HepG2 (cell line): ENCODE data around the gene SERINC5. TPM values are rescaled to one million over a fixed set of nuclear protein-coding genes. Genes with fewer than 3 reads are reported as not detected.

Source experiments
- ATAC-seq: fragments of 200-7000 bp; cut with Tn5 transposase; 3 replicates; pipeline ENCODE4 v1.9.1; 2020; ENCODE audit warnings: mild to moderate bottlenecking, moderate library complexity
- BruUV-seq: library from RNA; stranded (reverse); fragments of 400-500 nt; replicated peaks from 2 replicates; lab custom pipeline; 2021; lab: Mats Ljungman, UMichigan
- CTCF ChIA-PET: fragments of 300-600 bp; formaldehyde crosslinking; extraction: SDS; loops from one replicate; lab custom pipeline; 2021; ENCODE audit warnings: low total read pairs, inconsistent platforms, low intra/inter-chr PET ratio; lab: Yijun Ruan, JAX
- POLR2A ChIA-PET: fragments of 350-600 bp; sonication (Branson Sonifier 250); formaldehyde crosslinking; loops from one replicate; lab custom pipeline; 2020; ENCODE audit warnings: antibody characterized with exemption, inconsistent platforms; lab: Yijun Ruan, JAX
- DNase-seq: peaks from one replicate; pipeline ENCODE4 v3.0.0-alpha.2; 2015; ENCODE audit warnings: low spot score
- FAIRE-seq: peaks from 3 replicates; lab custom pipeline; 2011; peaks lifted over from hg19 to GRCh38; lab: Jason Lieb, UNC
- H2AFZ ChIP-seq: one replicate; pipeline ENCODE4 v1.6.1; 2011; ENCODE audit warnings: low read length, inconsistent platforms
- H3K27ac ChIP-seq: fragments of 300-600 bp; 3 replicates; pipeline ENCODE4 v1.8.0; 2011; ENCODE audit warnings: mixed run types, mild to moderate bottlenecking, mixed read lengths, low read length, inconsistent platforms; ENCODE audit not compliant: insufficient read depth; ENCODE audit errors: extremely low read length
- H3K27me3 ChIP-seq, 2 experiments: fragments of 200-600 bp in 1 of 2; 2 replicates in 1 of 2; 3 replicates in 1 of 2; pipeline versions ENCODE4 v1.6.0 to v1.8.0; 2011; ENCODE audit warnings: low read length in 2 of 2, mild to moderate bottlenecking in 2 of 2, moderate library complexity in 2 of 2, inconsistent platforms in 1 of 2; ENCODE audit not compliant: insufficient read depth in 2 of 2, control insufficient read depth in 1 of 2
- H3K36me3 ChIP-seq, 2 experiments: fragments of 200-600 bp in 1 of 2; replicated peaks in 1 of 2; 2 replicates in 1 of 2; 3 replicates in 1 of 2; pipeline versions ENCODE4 v1.5.1 to v1.8.0; 2011; ENCODE audit warnings: low read length in 2 of 2, inconsistent platforms in 1 of 2; ENCODE audit not compliant: insufficient read depth in 2 of 2, control insufficient read depth in 1 of 2
- H3K4me1 ChIP-seq: 2 replicates; pipeline ENCODE4 v1.5.1; 2012; ENCODE audit warnings: low read length, inconsistent platforms; ENCODE audit not compliant: insufficient read depth
- H3K4me2 ChIP-seq: 2 replicates; pipeline ENCODE4 v1.6.0; 2011; ENCODE audit warnings: low read depth, low read length, inconsistent platforms
- H3K4me3 ChIP-seq, 3 experiments: fragments of 200-600 bp in 1 of 3; sonication (generic), shearing (Covaris generic) in 1 of 3; replicated peaks in 1 of 3; 2 replicates each; pipeline ENCODE4 v1.5.1; 2011 to 2016; ENCODE audit warnings: low read length in 3 of 3, inconsistent platforms in 2 of 3, low read depth in 2 of 3, mild to moderate bottlenecking in 2 of 3, control low read depth in 1 of 3, mixed read lengths in 1 of 3; ENCODE audit not compliant: insufficient read depth in 1 of 3
- H3K79me2 ChIP-seq: one replicate; pipeline ENCODE4 v1.6.1; 2011; ENCODE audit warnings: low read length, inconsistent platforms; ENCODE audit not compliant: insufficient read depth
- H3K9ac ChIP-seq: 2 replicates; pipeline ENCODE4 v1.6.0; 2011; ENCODE audit warnings: mild to moderate bottlenecking, low read depth, low read length, inconsistent platforms; ENCODE audit not compliant: insufficient read depth
- H3K9me3 ChIP-seq: 2 replicates; pipeline ENCODE4 v1.5.1; 2012; ENCODE audit warnings: mild to moderate bottlenecking, low read length
- H4K20me1 ChIP-seq: 2 replicates; pipeline ENCODE4 v1.6.0; 2011; ENCODE audit warnings: inconsistent platforms, mild to moderate bottlenecking, low read length, moderate library complexity; ENCODE audit not compliant: insufficient read depth
- DPF2 ChIP-seq: sonication (generic); formaldehyde crosslinking; IDR thresholded peaks from 2 replicates; pipeline ENCODE4 v1.4.0; 2020; ENCODE audit warnings: mild to moderate bottlenecking, low read depth, missing genetic modification reagents, borderline replicate concordance
- ELF3 ChIP-seq: IDR thresholded peaks from 2 replicates; pipeline ENCODE4 v1.6.1; 2016; ENCODE audit warnings: missing genetic modification reagents, missing compliant biosample characterization
- HMG20B ChIP-seq: conservative IDR thresholded peaks from 2 replicates; pipeline ENCODE4 v1.6.1; 2016; ENCODE audit warnings: missing genetic modification reagents, missing compliant biosample characterization
- LRRFIP1 ChIP-seq: sonication (generic); formaldehyde crosslinking; conservative IDR thresholded peaks from 2 replicates; pipeline ENCODE4 v1.4.0; 2020; ENCODE audit warnings: missing genetic modification reagents
- MAX ChIP-seq: IDR thresholded peaks from 2 replicates; pipeline ENCODE4 v1.6.1; 2012; ENCODE audit warnings: inconsistent platforms
- MLXIP ChIP-seq: sonication (generic); formaldehyde crosslinking; IDR thresholded peaks from 2 replicates; pipeline ENCODE4 v1.9.0; 2021; ENCODE audit warnings: missing genetic modification reagents, borderline replicate concordance
- MTA1 ChIP-seq: sonication (generic); formaldehyde crosslinking; IDR thresholded peaks from 2 replicates; pipeline ENCODE4 v1.4.0; 2020; ENCODE audit warnings: missing genetic modification reagents, mild to moderate bottlenecking, borderline replicate concordance
- NCOA1 ChIP-seq: sonication (generic); formaldehyde crosslinking; IDR thresholded peaks from 2 replicates; pipeline ENCODE4 v1.9.0; 2021; ENCODE audit warnings: missing genetic modification reagents
- NCOA2 ChIP-seq: sonication (generic); formaldehyde crosslinking; IDR thresholded peaks from 2 replicates; pipeline ENCODE4 v1.8.0; 2022; ENCODE audit warnings: inconsistent platforms
- PRMT3 ChIP-seq: sonication (generic); formaldehyde crosslinking; IDR thresholded peaks from 2 replicates; pipeline ENCODE4 v1.8.1; 2022; ENCODE audit warnings: low read depth, mild to moderate bottlenecking, moderate library complexity, missing genetic modification reagents, borderline replicate concordance
- RELA ChIP-seq: sonication (generic); formaldehyde crosslinking; IDR thresholded peaks from 2 replicates; pipeline ENCODE4 v1.4.0; 2020; ENCODE audit warnings: missing genetic modification reagents
- SNRNP70 ChIP-seq: fragments of 200-400 bp; formaldehyde crosslinking; IDR thresholded peaks from 2 replicates; pipeline ENCODE4 v1.6.1; 2017; ENCODE audit warnings: mild to moderate bottlenecking, low read depth, low read length, moderate library complexity
- ZNF451 ChIP-seq: sonication (generic); formaldehyde crosslinking; IDR thresholded peaks from 2 replicates; pipeline ENCODE4 v1.5.0; 2020; ENCODE audit warnings: mild to moderate bottlenecking, missing genetic modification reagents
- ZNF572 ChIP-seq: sonication (generic); formaldehyde crosslinking; IDR thresholded peaks from 2 replicates; pipeline ENCODE4 v1.5.1; 2020; ENCODE audit warnings: mild to moderate bottlenecking, missing genetic modification reagents
- ZNF687 ChIP-seq: sonication (generic); formaldehyde crosslinking; IDR thresholded peaks from 2 replicates; pipeline ENCODE4 v1.5.1; 2020; ENCODE audit warnings: mild to moderate bottlenecking, missing genetic modification reagents, moderate library complexity
- WGBS: methylation state at CpG from one replicate; pipeline ENCODE4 v1.1.6; 2017; ENCODE audit warnings: low lambda C conversion rate; 5-methylcytosine and 5-hydroxymethylcytosine counted together
- in situ Hi-C: cut with HindIII; loops from 2 replicates; pipeline ENCODE4 v1.10.0; 2017; ENCODE audit warnings: low pct_unique_long_range_greater_than_20kb; ENCODE audit not compliant: extremely low pct_ligation_motif_present
- intact Hi-C: fragments of 100-400 bp; cut with micrococcal nuclease; formaldehyde crosslinking; loops from one replicate; pipeline ENCODE4 v1.10.0; 2022; ENCODE audit not compliant: unreplicated experiment
- polyA plus RNA-seq, 8 experiments: library from polyadenylated mRNA; depleted of rRNA in 3 of 8; stranded (reverse) in 7 of 8; unstranded in 1 of 8; fragments of >200 nt; fragmentation: Illumina TruSeq in 4 of 8; extraction: Trizol in 4 of 8; gene quantifications; 2 replicates each; pipeline versions ENCODE4 v1.2.1 to v1.2.3, GENCODE V29; 2011 to 2016; ENCODE audit warnings: low read depth in 4 of 8, missing spikeins in 1 of 8, mixed read lengths in 1 of 8; ENCODE audit not compliant: insufficient read depth in 1 of 8
- total RNA-seq, 5 experiments: library from RNA; depleted of rRNA; stranded (reverse); fragments of >200 nt; fragmentation: Illumina TruSeq; extraction: Trizol; gene quantifications; 2 replicates each; pipeline ENCODE4 v1.2.3, GENCODE V29; 2016; ENCODE audit warnings: low read depth in 1 of 5

SERINC5 gene
- total and polyA plus RNA-seq, 2 of the 13 experiments (the other 11 are each of a cell fraction or from before 2014, with no cell fraction given): 17.3 to 22.8 TPM

- no peak for DNase-seq
- no peak for ATAC-seq
- no peak overlapping the region for H2AFZ ChIP-seq
- H3K4me1 ChIP-seq: peaks cover 8% of the 10 kb centered on the region
- no peaks in the 10 kb centered on the region for H3K79me2 ChIP-seq
- ChIA-PET CTCF (no interaction called here), POLR2A (no interaction called here)
- H3K27me3 ChIP-seq: 0 out of 5 replicates have a peak, but pooled peaks cover 0 to 9% of the 10 kb centered on the region in 2 experiments
- FAIRE-seq: no peak
- WGBS: 10% methylated on average over 8 of the region's 8 CpGs
- intact Hi-C loops (no loop called here), in situ Hi-C loops (no loop called here)
- no TSS peak for BruUV-seq
- no peak overlapping the region for H3K9ac ChIP-seq
- no peak overlapping the region for H3K27ac ChIP-seq
- no peaks in the 10 kb centered on the region for H4K20me1 ChIP-seq
- H3K4me2 ChIP-seq: no peak overlapping the region
- H3K4me3 ChIP-seq: no peak overlapping the region
- H3K9me3 ChIP-seq: no peaks in the 10 kb centered on the region
- no peaks in the 10 kb centered on the region for H3K36me3 ChIP-seq
- TF ChIP-seq LRRFIP1 (CRISPR knock-in tag) (no peak), ZNF687 (CRISPR knock-in tag) (no peak), PRMT3 (CRISPR knock-in tag) (no peak), MAX (no peak), ZNF572 (CRISPR knock-in tag) (no peak), ZNF451 (CRISPR knock-in tag) (no peak), NCOA2 (CRISPR knock-in tag) (no peak), SNRNP70 (no peak), MTA1 (CRISPR knock-in tag) (no peak), NCOA1 (CRISPR knock-in tag) (no peak), HMG20B (CRISPR knock-in tag) (no peak), MLXIP (no peak), RELA (CRISPR knock-in tag) (no peak), ELF3 (CRISPR knock-in tag) (no peak), DPF2 (CRISPR knock-in tag) (no peak)
Measured at GRCh38 chr5:80067531-80068245, 188.2 kb downstream of the SERINC5 start.
